Middle frontal gyrus (tissue), 1 donor: Measurements from ENCODE around the gene SLC39A11.

Experiments
- DNase-seq: peaks from one replicate; pipeline ENCODE4 v3.0.0-alpha.2; 2015; ENCODE audit warnings: low spot score; ENCODE audit errors: extremely low spot score

The SLC39A11 gene

DNA sequence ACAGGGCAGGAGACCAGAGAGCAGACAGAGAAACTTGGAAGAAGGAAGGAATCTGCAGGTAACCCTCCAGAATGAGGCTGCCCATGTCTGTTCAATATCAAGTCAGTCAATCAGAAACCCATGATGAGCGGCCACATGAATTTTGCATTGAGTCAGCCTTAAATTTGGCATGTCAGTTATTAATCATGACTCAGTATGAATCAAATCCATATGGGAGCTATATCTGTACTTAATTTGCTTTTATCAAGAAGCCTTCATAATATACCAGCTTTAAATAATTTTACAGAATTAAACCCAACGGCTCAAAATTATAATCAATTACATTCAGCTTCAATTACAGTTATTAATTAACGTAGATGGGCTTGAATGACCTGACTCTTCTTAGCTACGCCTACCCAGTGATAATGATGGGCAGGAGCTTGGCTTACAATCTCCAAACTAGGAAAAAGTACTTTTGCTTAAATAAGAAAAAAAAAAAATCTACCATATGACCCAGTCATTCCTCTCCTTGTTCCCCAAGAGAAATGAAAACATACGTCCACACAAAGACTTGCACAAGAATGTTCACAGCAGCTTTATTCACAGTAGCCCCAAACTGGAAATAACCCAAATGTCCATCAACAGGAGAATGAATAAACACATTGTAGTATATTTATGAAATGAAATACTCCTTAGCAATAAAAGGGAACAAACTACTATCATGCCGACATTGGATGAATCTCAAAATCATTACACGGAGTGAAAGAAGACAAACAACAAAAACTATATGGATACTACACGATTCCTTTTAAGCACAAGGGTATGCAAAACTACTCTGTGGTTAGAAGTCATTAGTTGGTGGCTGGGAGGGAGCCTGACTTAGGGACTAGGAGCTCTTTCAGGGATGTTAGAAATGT lies 48.6 kb downstream of the SLC39A11 start:
- DNase-seq = no peak

DNA sequence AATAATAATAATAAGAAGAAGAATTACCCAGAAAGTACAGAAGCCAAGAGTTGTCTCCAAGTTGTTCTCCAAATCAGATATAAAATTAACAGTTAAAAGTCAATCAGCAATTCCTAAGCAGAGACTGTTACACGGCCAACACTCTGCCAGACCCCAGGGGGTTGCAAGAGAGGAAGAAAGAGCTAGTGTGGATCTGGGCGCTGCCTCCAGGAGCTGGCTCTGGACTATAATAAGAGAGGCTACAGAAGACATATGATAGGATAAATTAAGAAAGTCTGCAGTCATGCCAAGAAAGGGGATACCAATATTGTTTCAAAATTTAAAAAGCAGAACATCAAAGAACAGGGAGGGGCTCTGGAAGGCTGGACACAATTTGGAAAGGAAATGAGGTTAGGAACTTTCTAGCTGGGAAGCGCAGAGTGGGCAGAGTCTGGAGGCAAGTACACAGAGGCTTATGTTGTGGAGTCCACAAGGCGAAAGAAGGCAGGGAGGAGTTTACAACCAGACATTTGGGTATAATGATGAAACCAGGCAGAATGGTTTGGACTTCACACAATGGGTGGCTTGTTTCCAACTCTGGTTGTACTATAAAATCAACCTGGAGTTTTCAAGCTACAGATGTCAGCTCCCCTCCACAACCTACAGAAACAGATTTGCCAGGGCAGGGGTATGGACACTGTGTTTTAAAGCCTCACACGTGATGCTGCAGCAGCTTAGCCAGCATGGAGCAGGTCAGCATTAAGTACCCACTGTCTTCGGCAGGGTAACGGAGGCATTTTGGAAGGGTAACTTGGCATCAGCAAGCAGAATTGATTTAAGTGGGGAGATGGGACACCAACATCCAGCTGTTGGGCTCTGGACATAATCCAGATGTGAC lies 49.4 kb downstream of the SLC39A11 start:
- DNase-seq = no peak

DNA sequence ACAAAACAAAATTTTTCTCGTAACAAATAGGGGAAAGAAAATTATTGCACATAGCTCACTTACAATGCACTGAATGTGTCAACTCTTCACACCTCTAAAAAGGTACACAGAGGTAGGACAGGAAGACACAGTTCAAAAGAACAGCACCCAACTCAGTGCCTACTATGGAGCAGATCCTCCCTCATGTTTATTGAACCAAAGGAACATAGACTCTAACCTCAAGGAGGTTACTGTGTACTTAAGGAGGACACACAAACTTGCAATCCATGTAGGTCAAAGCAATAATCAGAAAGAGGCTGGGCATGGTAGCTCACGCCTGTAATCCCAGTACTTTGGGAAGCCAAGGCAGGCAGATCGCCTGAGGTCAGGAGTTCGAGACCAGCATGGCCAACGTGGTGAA lies 50.3 kb downstream of the SLC39A11 start:
- no peak for DNase-seq

DNA sequence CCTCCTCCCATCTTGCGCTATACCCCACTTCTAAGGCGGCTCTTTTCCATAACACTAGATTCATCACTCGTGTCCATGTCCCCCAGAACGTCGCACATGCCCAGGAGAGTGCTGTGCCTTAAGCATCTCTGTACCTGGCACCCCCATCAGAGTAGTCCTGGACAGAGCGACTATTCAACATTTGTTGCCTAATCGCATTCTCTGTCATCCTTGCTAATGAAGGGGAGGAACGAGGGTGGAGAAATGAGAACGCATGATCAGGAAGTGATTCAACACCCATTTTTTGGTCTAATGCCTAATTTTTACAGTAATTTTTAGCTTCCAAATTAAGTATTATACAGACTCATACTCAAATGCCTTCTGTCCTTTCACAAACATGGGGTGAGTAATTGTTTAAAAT lies 53.2 kb downstream of the SLC39A11 start:
- no peak for DNase-seq

DNA sequence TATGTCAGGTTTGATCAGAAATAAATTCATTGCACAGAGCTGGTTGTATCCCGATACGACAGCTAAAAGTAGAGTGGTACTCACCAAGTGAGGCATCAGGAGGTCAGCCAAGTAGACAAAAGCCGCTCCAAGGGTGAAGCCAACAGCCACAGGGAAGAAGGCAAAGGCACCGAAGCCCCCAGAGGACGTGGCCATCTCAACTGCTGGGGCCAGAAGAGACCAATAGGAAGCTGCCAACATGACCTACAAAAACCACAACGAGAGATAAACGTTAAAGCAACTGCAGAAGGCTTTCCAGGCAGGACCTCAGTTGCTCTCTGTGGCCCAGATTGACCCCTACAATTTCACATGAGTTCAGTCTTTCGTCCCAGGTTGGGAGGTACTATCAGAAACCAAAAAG lies 61.0 kb downstream of the SLC39A11 start:
- no peak for DNase-seq

DNA sequence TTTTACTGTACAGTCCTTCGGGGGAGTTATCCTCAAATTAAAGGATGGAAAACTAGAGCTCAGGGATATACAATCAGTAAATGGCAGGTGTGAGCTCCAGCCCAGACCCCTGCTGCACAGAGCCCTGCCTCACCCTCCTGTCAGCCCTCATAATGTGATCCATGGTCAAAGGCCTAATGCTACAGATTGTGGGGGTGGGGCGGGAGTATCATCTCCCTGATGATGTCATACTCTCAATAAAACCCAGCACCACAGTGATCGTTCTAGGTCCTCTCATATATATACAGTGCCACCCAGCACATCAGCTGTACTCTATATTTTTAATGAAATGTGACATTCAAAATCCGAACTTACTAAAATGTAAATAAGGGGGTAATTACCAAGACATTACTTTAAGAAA lies 61.5 kb downstream of the SLC39A11 start:
- no peak for DNase-seq

GRCh38 chr17:73030501-73030921 lies 62.0 kb downstream of the SLC39A11 start:
- DNase-seq = no peak

- no peak for DNase-seq
Observed at GRCh38 chr17:73029991-73030390, 62.5 kb downstream of the SLC39A11 start.

DNA sequence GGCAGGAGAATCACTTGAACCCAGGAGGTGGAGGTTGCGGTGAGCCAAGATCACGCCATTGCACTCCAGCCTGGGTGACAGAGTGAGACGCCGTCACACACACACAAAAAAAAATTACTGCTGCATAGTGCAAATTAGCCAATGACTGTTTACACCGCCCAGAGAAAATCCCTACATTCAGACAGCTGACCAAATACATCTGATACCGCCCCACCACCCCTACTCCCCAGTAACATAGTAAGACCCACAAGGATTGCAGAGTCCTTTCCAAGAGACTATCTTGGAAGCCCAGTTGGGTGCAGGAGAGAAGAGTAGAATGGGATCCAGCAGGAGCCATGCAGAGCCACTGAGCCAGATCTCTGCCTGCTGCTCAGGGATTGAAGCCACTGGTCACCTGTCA lies 63.5 kb downstream of the SLC39A11 start:
- no peak for DNase-seq

- no peak for DNase-seq
Observed at GRCh38 chr17:73028299-73028755, 64.2 kb downstream of the SLC39A11 start.

GRCh38 chr17:73027130-73027741 lies 65.3 kb downstream of the SLC39A11 start:
- DNase-seq = no peak

DNA sequence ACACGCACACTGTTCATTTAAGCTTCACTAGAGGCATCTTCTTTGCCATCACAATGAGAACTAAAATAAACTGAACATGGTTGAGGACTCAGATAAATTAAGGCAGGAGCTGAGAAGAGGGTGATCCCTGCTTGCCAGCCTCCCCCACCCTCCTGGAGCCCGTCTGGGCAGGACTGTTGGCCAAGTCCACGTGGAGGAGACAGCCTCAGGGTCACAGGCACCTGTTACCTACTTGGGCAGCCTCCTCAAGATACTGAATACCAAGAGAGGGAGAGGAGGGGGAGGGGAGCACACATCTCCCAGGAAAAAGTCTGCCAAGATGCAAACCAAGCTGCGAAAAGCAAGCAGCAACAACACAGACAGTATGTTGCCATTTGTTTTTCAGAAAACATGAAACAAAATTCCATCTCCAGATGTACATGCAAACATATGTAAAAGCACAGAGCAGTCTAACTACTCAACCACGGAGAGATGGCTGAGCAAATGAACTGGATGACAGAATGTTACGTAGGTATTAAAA lies 67.4 kb downstream of the SLC39A11 start:
- no peak for DNase-seq

- DNase-seq = no peak
Observed at GRCh38 chr17:73023759-73024158, 68.7 kb downstream of the SLC39A11 start.

- DNase-seq = no peak
Observed at GRCh38 chr17:73022694-73023093, 69.8 kb downstream of the SLC39A11 start.

DNA sequence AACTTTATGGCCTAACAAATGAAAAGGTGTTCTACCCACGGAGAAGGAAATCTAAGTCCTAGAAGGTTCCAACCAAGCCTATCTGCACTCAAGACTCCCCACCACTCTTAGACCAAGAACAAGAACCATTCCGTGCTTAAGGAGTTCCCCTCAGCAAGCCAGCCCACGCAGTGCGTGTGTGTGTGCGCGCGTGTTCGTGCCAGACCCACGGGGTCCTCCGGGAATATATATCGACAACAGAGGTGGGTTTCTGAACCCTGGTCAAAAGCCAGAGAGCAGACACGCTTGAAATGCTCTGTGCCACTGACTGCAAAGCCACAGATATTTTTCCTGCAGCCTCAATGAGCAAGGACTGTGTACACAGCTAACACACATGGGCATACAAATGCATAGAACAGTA lies 70.7 kb downstream of the SLC39A11 start:
- no peak for DNase-seq

- no peak for DNase-seq
Observed at GRCh38 chr17:73020110-73020509, 72.4 kb downstream of the SLC39A11 start.

- DNase-seq = no peak
Observed at GRCh38 chr17:73018599-73018998, 73.9 kb downstream of the SLC39A11 start.

- no peak for DNase-seq
Observed at GRCh38 chr17:73017658-73018057, 74.8 kb downstream of the SLC39A11 start.

DNA sequence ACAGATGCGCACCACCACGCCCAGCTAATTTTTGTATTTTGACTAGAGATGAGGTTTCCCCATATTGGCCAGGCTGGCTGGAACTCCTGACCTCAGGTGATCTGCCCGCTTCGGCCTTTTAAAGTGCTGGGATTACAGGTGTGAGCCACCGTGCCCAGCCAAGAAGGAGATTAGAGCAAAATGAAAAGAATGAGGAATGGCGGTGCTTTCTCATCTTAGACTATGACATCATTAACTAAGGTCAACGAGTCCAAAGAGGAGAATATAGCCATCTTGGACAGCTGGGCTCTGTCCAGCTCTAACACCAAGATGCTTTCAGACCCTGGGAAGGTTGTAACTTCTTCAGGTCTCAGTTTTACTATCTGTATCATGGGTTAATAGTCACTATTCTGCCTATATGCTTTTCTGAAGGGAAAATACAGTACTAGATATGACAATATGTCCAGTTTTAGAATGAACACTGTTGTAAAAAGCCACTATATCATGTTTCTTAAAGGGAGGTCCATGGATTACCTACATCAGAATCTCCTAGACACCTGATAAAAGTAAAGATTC lies 76.7 kb downstream of the SLC39A11 start:
- no peak for DNase-seq

GRCh38 chr17:73013816-73014663 lies 78.4 kb downstream of the SLC39A11 start:
- no peak for DNase-seq
